GM23338 (cell line): Measurements from ENCODE around the gene RCOR1. TPM values are rescaled to one million over a fixed set of nuclear protein-coding genes. Genes with fewer than 3 reads are reported as not detected.

Experiments used
- ATAC-seq: fragments of 200-7000 bp; cut with Tn5 transposase; 3 replicates; pipeline ENCODE4 v1.9.1; 2020
- DNase-seq: peaks from one replicate; pipeline ENCODE4 v3.0.0-alpha.2; 2015; ENCODE audit warnings: low spot score
- H2AFZ ChIP-seq: fragments of 200-600 bp; sonication (generic); 2 replicates; pipeline ENCODE4 v1.8.0; 2016; ENCODE audit warnings: antibody characterized with exemption, mild to moderate bottlenecking, moderate library complexity
- H3F3A ChIP-seq: fragments of 200-600 bp; sonication (generic); replicated peaks from 2 replicates; pipeline ENCODE4 v1.8.0; 2017; ENCODE audit warnings: antibody characterized with exemption, mixed run types, low read depth
- H3K27ac ChIP-seq: fragments of 200-600 bp; sonication (generic); 2 replicates; pipeline ENCODE4 v1.6.1; 2016; ENCODE audit warnings: low read depth
- H3K27me3 ChIP-seq: fragments of 200-600 bp; sonication (generic); 2 replicates; pipeline ENCODE4 v1.8.0; 2016; ENCODE audit warnings: mild to moderate bottlenecking, mixed run types, moderate library complexity; ENCODE audit not compliant: insufficient read depth
- H3K36me3 ChIP-seq: fragments of 200-600 bp; sonication (generic); 2 replicates; pipeline ENCODE4 v1.8.0; 2016; ENCODE audit warnings: mild to moderate bottlenecking; ENCODE audit not compliant: insufficient read depth
- H3K4me1 ChIP-seq: fragments of 200-600 bp; sonication (generic); 2 replicates; pipeline ENCODE4 v1.8.0; 2016; ENCODE audit warnings: mild to moderate bottlenecking, moderate library complexity; ENCODE audit not compliant: insufficient read depth
- H3K4me2 ChIP-seq: fragments of 200-600 bp; sonication (generic); 2 replicates; pipeline ENCODE4 v1.7.1; 2017; ENCODE audit warnings: mixed run types
- H3K4me3 ChIP-seq: fragments of 200-600 bp; sonication (generic); 2 replicates; pipeline ENCODE4 v1.6.1; 2016; ENCODE audit warnings: mixed run types
- H3K79me2 ChIP-seq: fragments of 200-600 bp; sonication (generic); replicated peaks from 2 replicates; pipeline ENCODE4 v1.8.0; 2017; ENCODE audit warnings: mild to moderate bottlenecking; ENCODE audit not compliant: insufficient read depth
- H3K9me2 ChIP-seq: fragments of 200-600 bp; sonication (generic); 2 replicates; pipeline ENCODE4 v1.8.0; 2017; ENCODE audit not compliant: insufficient read depth
- H4K20me1 ChIP-seq: fragments of 200-600 bp; sonication (generic); replicated peaks from 2 replicates; pipeline ENCODE4 v1.8.0; 2017; ENCODE audit warnings: mild to moderate bottlenecking; ENCODE audit not compliant: insufficient read depth
- H3K27ac Mint-ChIP-seq: 2 replicates; pipeline ENCODE4 v1.8.0; 2020; ENCODE audit warnings: inconsistent platforms, mild to moderate bottlenecking, moderate library complexity, mixed read lengths
- H3K27me3 Mint-ChIP-seq: 3 replicates; pipeline ENCODE4 v1.8.0; 2022; ENCODE audit warnings: low read depth, mild to moderate bottlenecking, moderate library complexity, mixed read lengths, inconsistent platforms; ENCODE audit not compliant: insufficient read depth, poor library complexity
- H3K36me3 Mint-ChIP-seq: 3 replicates; pipeline ENCODE4 v1.8.0; 2021; ENCODE audit warnings: low read depth, mild to moderate bottlenecking, inconsistent platforms, moderate library complexity, mixed read lengths
- H3K4me1 Mint-ChIP-seq: 3 replicates; pipeline ENCODE4 v1.8.0; 2020; ENCODE audit warnings: mild to moderate bottlenecking, inconsistent platforms, mixed read lengths
- H3K4me3 Mint-ChIP-seq: 3 replicates; pipeline ENCODE4 v1.8.0; 2021; ENCODE audit warnings: moderate library complexity, mild to moderate bottlenecking, inconsistent platforms, mixed read lengths
- H3K9me3 Mint-ChIP-seq: 3 replicates; pipeline ENCODE4 v1.8.0; 2020; ENCODE audit warnings: moderate library complexity, mild to moderate bottlenecking, inconsistent platforms, mixed read lengths
- CREB1 ChIP-seq: fragments of 250-450 bp; sonication (Bioruptor Pico); IDR thresholded peaks from 2 replicates; pipeline ENCODE4 v1.5.0; 2020; ENCODE audit warnings: low read depth, mild to moderate bottlenecking, moderate library complexity
- EZH2 ChIP-seq: fragments of 200-600 bp; sonication (generic); IDR thresholded peaks from one replicate; pipeline ENCODE4 v1.8.0; 2017; ENCODE audit warnings: antibody characterized with exemption, mild to moderate bottlenecking, low read depth; ENCODE audit not compliant: unreplicated experiment
- EZH2phosphoT487 ChIP-seq: fragments of 200-600 bp; sonication (generic); IDR thresholded peaks from one replicate; pipeline ENCODE4 v1.8.1; 2018; ENCODE audit warnings: antibody characterized with exemption; ENCODE audit not compliant: unreplicated experiment
- JUNB ChIP-seq: IDR thresholded peaks from one replicate; pipeline ENCODE4 v1.6.1; 2016; ENCODE audit warnings: antibody characterized with exemption; ENCODE audit not compliant: unreplicated experiment
- NANOG ChIP-seq: IDR thresholded peaks from 2 replicates; pipeline ENCODE4 v1.6.1; 2016; ENCODE audit warnings: antibody characterized with exemption, borderline replicate concordance
- POLR2AphosphoS5 ChIP-seq: IDR thresholded peaks from 2 replicates; pipeline ENCODE4 v1.6.1; 2016; ENCODE audit warnings: antibody characterized with exemption, low read depth
- STAT1 ChIP-seq: IDR thresholded peaks from one replicate; pipeline ENCODE4 v1.6.1; 2016; ENCODE audit warnings: antibody characterized with exemption; ENCODE audit not compliant: unreplicated experiment
- ZNF114 ChIP-seq: fragments of 250-450 bp; sonication (Bioruptor Pico); IDR thresholded peaks from 2 replicates; pipeline ENCODE4 v1.5.0; 2020; ENCODE audit warnings: mild to moderate bottlenecking, moderate library complexity
- ZNF331 ChIP-seq: fragments of 250-450 bp; sonication (Bioruptor Pico); IDR thresholded peaks from 2 replicates; pipeline ENCODE4 v1.5.0; 2020; ENCODE audit warnings: low read depth, mild to moderate bottlenecking, moderate library complexity
- polyA plus RNA-seq: library from polyadenylated mRNA; unstranded; fragments of >200 nt; fragmentation: Nextera tagmentation; extraction: Ambion mirVana; gene quantifications from 2 replicates; pipeline ENCODE4 v1.2.1, GENCODE V29; 2016
- total RNA-seq: library from RNA; depleted of rRNA; stranded (reverse); fragments of >200 nt; shearing (Covaris generic); gene quantifications from 2 replicates; pipeline ENCODE4 v1.2.3, GENCODE V29; 2014
- TF ChIP-seq, protein P1 (sequence below): IDR thresholded peaks from one replicate; pipeline ENCODE4 v1.6.1; 2018; ENCODE audit warnings: antibody characterized with exemption; ENCODE audit not compliant: unreplicated experiment
- TF ChIP-seq, protein P2 (sequence below), 2 experiments: fragments of 200-600 bp in 1 of 2; sonication (generic) in 1 of 2; conservative IDR thresholded peaks; 2 replicates each; pipeline versions ENCODE4 v1.5.1 to v1.6.1; 2016 to 2017; ENCODE audit warnings: antibody characterized with exemption in 2 of 2, low read depth in 2 of 2, mild to moderate bottlenecking in 2 of 2, moderate library complexity in 1 of 2
- TF ChIP-seq, protein P3 (sequence below): IDR thresholded peaks from 2 replicates; pipeline ENCODE4 v1.6.1; 2016; ENCODE audit warnings: antibody characterized with exemption
- TF ChIP-seq, protein P4 (sequence below): fragments of 250-450 bp; sonication (Bioruptor Pico); IDR thresholded peaks from 2 replicates; pipeline ENCODE4 v1.5.0; 2020; ENCODE audit warnings: mild to moderate bottlenecking, moderate library complexity

The RCOR1 gene
- total and polyA plus RNA-seq, 2 experiments from 2014 or later: 7.6 to 26.1 TPM

DNA sequence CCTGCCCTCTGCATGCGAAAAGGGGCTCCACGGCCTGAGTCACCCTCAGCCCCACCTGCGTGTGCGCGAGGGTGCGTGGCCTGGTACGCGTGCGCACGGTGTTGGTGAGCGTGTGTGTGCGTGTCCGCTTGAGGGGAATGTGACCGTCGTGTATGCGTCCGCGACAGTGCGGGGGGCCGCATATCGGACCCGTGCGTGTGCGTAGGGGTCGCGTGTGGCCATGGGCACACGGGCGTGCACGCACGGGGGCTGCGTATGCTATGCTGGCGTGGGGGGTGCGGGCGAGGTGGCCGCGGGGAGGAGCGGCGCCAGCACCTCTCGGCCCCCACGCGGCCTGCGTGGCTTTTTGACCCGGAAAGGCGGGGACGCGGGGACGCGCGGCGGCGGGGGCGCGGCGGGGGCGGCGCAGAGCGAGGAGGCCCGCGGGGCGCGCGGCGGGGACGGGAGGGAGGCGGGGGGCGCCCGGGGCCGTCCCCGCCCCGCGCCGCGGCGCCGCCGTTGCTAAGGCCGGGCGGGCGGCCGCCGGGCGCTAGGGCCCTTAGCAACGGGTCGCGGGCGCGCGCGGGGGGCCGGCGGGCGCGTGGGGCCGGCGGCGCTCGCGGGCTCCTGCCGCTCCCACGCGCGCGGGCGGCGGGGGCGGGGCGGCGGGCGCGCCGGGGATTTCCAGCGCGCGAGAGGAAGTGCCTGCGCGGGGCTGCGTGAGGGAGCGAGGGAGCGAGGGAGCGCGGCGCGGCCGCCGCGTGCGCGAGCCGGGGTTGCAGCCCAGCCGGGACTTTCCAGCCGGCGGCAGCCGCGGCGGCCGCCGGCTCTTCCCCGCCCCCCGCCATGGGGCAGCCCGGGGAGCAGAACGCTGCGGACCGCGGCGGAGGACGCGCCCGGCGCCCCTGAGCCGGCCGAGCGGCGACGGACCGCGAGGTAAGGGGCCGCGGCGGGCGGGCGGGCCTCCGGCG, 184.6 kb downstream of the RCOR1 start, which contains the start of gene TRAF3:
Gene TRAF3 (plus strand): TSS at position 689 of the 950 bp plus-strand sequence. CDS start 92,753 bp downstream, outside the sequence.
- no peaks in the 10 kb centered on the region for H4K20me1 ChIP-seq
- Mint-ChIP-seq H3K4me1 (peaks cover 37% of the 10 kb centered on the region), H3K4me3 (peak within 1 kb of the TSS; percentile 77), H3K27me3 (peaks cover 23% of the 10 kb centered on the region), H3K36me3 (no peaks in the 10 kb centered on the region), H3K27ac (no peak within 1 kb of the TSS), H3K9me3 (no peaks in the 10 kb centered on the region; the same call in 2 of the 3 replicates)
- TF ChIP-seq, protein P1, sequence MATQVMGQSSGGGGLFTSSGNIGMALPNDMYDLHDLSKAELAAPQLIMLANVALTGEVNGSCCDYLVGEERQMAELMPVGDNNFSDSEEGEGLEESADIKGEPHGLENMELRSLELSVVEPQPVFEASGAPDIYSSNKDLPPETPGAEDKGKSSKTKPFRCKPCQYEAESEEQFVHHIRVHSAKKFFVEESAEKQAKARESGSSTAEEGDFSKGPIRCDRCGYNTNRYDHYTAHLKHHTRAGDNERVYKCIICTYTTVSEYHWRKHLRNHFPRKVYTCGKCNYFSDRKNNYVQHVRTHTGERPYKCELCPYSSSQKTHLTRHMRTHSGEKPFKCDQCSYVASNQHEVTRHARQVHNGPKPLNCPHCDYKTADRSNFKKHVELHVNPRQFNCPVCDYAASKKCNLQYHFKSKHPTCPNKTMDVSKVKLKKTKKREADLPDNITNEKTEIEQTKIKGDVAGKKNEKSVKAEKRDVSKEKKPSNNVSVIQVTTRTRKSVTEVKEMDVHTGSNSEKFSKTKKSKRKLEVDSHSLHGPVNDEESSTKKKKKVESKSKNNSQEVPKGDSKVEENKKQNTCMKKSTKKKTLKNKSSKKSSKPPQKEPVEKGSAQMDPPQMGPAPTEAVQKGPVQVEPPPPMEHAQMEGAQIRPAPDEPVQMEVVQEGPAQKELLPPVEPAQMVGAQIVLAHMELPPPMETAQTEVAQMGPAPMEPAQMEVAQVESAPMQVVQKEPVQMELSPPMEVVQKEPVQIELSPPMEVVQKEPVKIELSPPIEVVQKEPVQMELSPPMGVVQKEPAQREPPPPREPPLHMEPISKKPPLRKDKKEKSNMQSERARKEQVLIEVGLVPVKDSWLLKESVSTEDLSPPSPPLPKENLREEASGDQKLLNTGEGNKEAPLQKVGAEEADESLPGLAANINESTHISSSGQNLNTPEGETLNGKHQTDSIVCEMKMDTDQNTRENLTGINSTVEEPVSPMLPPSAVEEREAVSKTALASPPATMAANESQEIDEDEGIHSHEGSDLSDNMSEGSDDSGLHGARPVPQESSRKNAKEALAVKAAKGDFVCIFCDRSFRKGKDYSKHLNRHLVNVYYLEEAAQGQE: no peak
- TF ChIP-seq, protein P2, sequence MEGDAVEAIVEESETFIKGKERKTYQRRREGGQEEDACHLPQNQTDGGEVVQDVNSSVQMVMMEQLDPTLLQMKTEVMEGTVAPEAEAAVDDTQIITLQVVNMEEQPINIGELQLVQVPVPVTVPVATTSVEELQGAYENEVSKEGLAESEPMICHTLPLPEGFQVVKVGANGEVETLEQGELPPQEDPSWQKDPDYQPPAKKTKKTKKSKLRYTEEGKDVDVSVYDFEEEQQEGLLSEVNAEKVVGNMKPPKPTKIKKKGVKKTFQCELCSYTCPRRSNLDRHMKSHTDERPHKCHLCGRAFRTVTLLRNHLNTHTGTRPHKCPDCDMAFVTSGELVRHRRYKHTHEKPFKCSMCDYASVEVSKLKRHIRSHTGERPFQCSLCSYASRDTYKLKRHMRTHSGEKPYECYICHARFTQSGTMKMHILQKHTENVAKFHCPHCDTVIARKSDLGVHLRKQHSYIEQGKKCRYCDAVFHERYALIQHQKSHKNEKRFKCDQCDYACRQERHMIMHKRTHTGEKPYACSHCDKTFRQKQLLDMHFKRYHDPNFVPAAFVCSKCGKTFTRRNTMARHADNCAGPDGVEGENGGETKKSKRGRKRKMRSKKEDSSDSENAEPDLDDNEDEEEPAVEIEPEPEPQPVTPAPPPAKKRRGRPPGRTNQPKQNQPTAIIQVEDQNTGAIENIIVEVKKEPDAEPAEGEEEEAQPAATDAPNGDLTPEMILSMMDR (conservative IDR thresholded peaks at IDR 0.05; ENCODE audit: low read depth in 2 of 2): no peak
- TF ChIP-seq ZNF331 (CRISPR knock-in tag): no peak
- no peak for TF ChIP-seq EZH2
- no peak for TF ChIP-seq STAT1
- TF ChIP-seq ZNF114: no peak
- TF ChIP-seq NANOG: no peak
- TF ChIP-seq EZH2phosphoT487: no peak
- TF ChIP-seq, protein P3, sequence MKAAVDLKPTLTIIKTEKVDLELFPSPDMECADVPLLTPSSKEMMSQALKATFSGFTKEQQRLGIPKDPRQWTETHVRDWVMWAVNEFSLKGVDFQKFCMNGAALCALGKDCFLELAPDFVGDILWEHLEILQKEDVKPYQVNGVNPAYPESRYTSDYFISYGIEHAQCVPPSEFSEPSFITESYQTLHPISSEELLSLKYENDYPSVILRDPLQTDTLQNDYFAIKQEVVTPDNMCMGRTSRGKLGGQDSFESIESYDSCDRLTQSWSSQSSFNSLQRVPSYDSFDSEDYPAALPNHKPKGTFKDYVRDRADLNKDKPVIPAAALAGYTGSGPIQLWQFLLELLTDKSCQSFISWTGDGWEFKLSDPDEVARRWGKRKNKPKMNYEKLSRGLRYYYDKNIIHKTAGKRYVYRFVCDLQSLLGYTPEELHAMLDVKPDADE: no peak
- TF ChIP-seq CREB1 (CRISPR knock-in tag): no peak
- TF ChIP-seq, protein P4, sequence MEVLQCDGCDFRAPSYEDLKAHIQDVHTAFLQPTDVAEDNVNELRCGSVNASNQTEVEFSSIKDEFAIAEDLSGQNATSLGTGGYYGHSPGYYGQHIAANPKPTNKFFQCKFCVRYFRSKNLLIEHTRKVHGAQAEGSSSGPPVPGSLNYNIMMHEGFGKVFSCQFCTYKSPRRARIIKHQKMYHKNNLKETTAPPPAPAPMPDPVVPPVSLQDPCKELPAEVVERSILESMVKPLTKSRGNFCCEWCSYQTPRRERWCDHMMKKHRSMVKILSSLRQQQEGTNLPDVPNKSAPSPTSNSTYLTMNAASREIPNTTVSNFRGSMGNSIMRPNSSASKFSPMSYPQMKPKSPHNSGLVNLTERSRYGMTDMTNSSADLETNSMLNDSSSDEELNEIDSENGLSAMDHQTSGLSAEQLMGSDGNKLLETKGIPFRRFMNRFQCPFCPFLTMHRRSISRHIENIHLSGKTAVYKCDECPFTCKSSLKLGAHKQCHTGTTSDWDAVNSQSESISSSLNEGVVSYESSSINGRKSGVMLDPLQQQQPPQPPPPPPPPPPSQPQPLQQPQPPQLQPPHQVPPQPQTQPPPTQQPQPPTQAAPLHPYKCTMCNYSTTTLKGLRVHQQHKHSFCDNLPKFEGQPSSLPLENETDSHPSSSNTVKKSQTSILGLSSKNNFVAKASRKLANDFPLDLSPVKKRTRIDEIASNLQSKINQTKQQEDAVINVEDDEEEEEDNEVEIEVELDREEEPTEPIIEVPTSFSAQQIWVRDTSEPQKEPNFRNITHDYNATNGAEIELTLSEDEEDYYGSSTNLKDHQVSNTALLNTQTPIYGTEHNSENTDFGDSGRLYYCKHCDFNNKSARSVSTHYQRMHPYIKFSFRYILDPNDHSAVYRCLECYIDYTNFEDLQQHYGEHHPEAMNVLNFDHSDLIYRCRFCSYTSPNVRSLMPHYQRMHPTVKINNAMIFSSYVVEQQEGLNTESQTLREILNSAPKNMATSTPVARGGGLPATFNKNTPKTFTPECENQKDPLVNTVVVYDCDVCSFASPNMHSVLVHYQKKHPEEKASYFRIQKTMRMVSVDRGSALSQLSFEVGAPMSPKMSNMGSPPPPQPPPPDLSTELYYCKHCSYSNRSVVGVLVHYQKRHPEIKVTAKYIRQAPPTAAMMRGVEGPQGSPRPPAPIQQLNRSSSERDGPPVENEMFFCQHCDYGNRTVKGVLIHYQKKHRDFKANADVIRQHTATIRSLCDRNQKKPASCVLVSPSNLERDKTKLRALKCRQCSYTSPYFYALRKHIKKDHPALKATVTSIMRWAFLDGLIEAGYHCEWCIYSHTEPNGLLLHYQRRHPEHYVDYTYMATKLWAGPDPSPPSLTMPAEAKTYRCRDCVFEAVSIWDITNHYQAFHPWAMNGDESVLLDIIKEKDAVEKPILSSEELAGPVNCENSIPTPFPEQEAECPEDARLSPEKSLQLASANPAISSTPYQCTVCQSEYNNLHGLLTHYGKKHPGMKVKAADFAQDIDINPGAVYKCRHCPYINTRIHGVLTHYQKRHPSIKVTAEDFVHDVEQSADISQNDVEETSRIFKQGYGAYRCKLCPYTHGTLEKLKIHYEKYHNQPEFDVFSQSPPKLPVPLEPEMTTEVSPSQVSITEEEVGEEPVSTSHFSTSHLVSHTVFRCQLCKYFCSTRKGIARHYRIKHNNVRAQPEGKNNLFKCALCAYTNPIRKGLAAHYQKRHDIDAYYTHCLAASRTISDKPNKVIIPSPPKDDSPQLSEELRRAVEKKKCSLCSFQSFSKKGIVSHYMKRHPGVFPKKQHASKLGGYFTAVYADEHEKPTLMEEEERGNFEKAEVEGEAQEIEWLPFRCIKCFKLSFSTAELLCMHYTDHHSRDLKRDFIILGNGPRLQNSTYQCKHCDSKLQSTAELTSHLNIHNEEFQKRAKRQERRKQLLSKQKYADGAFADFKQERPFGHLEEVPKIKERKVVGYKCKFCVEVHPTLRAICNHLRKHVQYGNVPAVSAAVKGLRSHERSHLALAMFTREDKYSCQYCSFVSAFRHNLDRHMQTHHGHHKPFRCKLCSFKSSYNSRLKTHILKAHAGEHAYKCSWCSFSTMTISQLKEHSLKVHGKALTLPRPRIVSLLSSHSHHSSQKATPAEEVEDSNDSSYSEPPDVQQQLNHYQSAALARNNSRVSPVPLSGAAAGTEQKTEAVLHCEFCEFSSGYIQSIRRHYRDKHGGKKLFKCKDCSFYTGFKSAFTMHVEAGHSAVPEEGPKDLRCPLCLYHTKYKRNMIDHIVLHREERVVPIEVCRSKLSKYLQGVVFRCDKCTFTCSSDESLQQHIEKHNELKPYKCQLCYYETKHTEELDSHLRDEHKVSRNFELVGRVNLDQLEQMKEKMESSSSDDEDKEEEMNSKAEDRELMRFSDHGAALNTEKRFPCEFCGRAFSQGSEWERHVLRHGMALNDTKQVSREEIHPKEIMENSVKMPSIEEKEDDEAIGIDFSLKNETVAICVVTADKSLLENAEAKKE (CRISPR knock-in tag): no peak
- no peak for TF ChIP-seq JUNB
- TF ChIP-seq POLR2AphosphoS5: no peak
- H3K4me1 ChIP-seq: peaks cover 30% of the 10 kb centered on the region
- H3K27ac ChIP-seq: no peak within 1 kb of the TSS
- H3F3A ChIP-seq: peaks cover 16% of the 10 kb centered on the region
- ATAC-seq (peak; percentile 5), DNase-seq (peak; percentile 65)
- H3K36me3 ChIP-seq: no peaks in the 10 kb centered on the region
- H3K4me3 ChIP-seq: peak within 1 kb of the TSS; percentile 85
- peak within 1 kb of the TSS; percentile 98 for H3K4me2 ChIP-seq
- peaks cover 34% of the 10 kb centered on the region for H3K79me2 ChIP-seq
- H3K9me2 ChIP-seq: no peaks in the 10 kb centered on the region
- H2AFZ ChIP-seq: peak within 1 kb of the TSS; percentile 95
- peaks cover 15% of the 10 kb centered on the region for H3K27me3 ChIP-seq
